Retinal pigment epithelial cell (primary cell): ENCODE measurements around the gene YWHAQ.
"Not testable (repeated sequence)": the region's sequence is repeated elsewhere in the genome, so short reads cannot be mapped to it uniquely, and the experiment has no call there.

ENCODE experiments used
- DNase-seq: peaks from one replicate; pipeline ENCODE4 v3.0.0-alpha.2; 2010; ENCODE audit warnings: low read depth
- H3K4me3 ChIP-seq: 2 replicates; pipeline ENCODE4 v1.5.1; 2011; ENCODE audit warnings: mild to moderate bottlenecking, low read length, control low read depth, moderate library complexity
- TF ChIP-seq, protein P1 (sequence below): conservative IDR thresholded peaks from 2 replicates; pipeline ENCODE4 v1.5.1; 2011; ENCODE audit warnings: low read depth, low read length, control low read depth, inconsistent platforms

The YWHAQ gene

GRCh38 chr2:9602412-9602811, 28.4 kb downstream of the YWHAQ start:
- no peak overlapping the region for H3K4me3 ChIP-seq
- DNase-seq: no peak
- TF ChIP-seq, protein P1, sequence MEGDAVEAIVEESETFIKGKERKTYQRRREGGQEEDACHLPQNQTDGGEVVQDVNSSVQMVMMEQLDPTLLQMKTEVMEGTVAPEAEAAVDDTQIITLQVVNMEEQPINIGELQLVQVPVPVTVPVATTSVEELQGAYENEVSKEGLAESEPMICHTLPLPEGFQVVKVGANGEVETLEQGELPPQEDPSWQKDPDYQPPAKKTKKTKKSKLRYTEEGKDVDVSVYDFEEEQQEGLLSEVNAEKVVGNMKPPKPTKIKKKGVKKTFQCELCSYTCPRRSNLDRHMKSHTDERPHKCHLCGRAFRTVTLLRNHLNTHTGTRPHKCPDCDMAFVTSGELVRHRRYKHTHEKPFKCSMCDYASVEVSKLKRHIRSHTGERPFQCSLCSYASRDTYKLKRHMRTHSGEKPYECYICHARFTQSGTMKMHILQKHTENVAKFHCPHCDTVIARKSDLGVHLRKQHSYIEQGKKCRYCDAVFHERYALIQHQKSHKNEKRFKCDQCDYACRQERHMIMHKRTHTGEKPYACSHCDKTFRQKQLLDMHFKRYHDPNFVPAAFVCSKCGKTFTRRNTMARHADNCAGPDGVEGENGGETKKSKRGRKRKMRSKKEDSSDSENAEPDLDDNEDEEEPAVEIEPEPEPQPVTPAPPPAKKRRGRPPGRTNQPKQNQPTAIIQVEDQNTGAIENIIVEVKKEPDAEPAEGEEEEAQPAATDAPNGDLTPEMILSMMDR: no peak

- H3K4me3 ChIP-seq: no peak overlapping the region
- DNase-seq: no peak
- TF ChIP-seq, protein P1: no peak
Observed at GRCh38 chr2:9601397-9601796, 29.4 kb downstream of the YWHAQ start.

DNA sequence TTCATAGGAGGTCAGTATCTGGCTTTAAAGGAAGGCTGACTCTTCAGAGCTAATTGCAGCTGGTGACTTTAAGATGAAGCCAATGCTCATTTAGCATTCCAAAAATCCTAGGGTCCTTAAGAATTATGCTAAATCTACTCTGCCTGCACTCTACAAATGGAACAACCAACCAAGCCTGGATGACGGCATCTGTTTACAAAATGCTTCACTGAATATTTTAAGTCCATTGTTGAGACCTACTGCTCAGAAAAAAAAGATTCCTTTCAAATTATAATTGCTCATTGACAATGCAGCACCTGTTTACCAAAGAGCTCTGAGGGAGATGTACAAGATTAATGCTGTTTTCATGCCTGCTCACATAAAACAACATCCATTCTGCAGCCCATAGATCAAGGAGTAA, 31.4 kb downstream of the YWHAQ start:
- TF ChIP-seq, protein P1: no peak
- H3K4me3 ChIP-seq: no peak overlapping the region
- DNase-seq: no peak

DNA sequence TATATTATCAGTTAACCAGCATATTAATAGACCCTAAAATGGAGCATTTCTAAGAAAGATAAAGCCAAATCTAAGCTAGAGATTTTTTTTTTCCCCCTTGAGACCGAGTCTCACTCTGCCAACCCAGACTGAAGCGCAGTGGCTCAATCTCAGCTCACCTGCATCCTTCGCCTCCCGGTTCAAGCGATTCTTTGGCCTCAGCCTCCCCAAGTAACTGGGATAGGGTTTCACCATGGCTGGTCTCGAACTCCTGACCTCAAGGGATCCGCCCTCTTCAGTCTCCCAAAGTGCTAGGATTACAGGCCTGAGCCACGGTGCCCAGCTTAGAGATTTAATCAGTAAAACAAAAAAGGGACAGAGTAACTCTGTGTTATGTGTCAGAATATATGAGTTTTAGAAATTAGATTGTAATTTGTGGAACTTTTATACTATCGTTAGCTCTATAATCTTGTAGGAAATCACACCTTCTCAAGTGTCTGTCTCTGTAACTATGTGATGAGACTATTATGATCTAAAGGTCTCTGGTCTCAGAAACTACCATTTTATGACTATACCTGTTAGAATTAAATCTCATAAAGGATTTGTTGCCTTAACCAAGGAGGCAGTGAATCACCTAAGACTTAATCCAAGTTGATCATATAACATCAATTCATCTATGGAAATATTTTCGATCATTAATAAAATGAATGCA, 34.0 kb downstream of the YWHAQ start:
- H3K4me3 ChIP-seq: no peak overlapping the region
- TF ChIP-seq, protein P1: no peak
- DNase-seq: no peak

DNA sequence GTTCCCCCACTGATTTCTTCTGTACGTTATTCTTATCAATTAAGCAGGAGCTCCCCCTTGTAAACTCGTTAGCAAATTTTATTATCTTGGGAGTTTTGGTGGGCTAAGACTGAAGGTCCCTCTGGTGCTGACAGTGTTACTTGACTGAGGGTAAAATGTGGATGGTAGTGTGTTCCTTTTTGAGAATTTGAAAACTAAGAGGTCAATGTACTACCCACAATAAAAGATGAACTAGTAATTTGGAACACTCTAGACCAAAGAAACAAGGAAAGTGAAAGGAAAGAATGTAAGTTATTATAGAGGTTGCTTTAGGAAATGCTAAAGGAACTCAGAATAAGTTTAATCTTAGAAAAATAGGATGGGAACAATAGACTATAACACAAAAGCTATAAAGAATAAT, 35.1 kb downstream of the YWHAQ start:
- TF ChIP-seq, protein P1: no peak
- DNase-seq: no peak
- no peak overlapping the region for H3K4me3 ChIP-seq

DNA sequence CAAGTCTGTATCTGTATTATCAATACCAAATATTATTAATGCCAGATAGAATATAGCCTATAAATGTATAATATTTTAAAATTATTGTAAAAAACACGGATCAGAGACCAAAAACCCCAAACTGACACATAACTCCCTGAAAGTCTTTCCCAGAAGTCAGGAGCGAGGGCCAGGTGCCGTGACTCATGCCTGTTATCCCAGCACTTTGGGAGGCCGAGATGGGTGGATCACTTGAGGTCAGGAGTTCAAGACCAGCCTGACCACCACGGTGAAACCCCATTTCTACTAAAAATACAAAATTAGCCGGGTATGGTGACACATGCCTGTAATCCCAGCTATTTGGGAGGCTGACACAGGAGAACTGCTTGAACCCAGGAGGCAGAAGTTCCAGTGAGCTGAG, 35.5 kb downstream of the YWHAQ start:
- DNase-seq, H3K4me3 ChIP-seq: not testable (repeated sequence)

GRCh38 chr2:9594366-9595054, 36.3 kb downstream of the YWHAQ start:
- TF ChIP-seq, protein P1: no peak
- H3K4me3 ChIP-seq: no peak overlapping the region
- DNase-seq: peak; percentile 53
